Fibroblast of skin of right quadriceps (primary cell): ENCODE measurements around the gene ACD.
"Not testable (repeated sequence)": the region's sequence is repeated elsewhere in the genome, so short reads cannot be mapped to it uniquely, and the experiment has no call there.

ENCODE experiments used
- DNase-seq: peaks from one replicate; pipeline ENCODE4 v3.0.0-alpha.2; 2013

ACD gene

DNA sequence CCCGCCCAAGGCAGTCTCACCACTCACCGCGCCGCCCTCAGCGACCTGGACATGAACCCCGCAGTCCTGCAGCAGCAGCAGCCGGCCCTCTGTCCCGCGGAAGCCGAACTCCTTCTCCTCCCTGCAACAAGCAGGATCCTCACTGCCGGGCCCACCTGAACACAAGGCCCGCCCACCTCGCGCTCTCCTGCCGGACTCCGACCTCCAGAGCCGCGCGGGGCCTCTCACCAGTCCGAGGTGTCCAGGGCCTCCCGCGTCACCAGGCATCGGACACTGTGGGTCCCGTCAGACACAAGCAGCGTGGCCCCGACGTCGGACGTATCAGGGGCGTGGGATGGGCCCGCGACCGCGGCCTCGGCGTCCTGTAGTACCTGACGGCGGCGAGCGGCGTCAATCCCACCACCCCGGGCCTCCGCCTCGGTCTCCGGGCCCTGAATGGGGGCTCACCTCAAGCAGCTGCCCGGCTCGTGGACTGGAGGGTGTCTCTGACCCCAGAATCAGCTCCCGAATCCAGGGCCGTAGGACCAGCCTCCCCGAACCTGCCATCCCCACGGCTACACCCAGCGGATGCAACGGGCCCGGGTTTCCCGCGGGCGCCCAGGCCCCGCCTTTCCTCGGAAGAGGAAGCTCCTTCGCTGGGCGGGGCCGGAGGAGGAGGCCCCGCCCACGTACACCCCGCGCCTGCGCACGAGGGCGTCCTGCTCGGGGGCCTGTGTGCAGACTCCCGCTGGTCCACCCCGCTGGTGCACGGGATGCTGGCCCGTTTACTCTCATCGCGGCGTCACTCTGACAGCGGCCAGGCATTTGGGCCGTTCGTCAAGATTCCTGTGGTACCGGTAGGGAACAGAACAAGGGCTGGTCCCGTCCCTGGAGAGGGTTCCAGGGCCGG is at the start of gene ACD:
Gene ACD, minus strand, starts transcription at position 586 of the 889 bp plus-strand sequence. Its CDS starts 40 bp downstream, at position 546.
- DNase-seq: peak; percentile 89

DNA sequence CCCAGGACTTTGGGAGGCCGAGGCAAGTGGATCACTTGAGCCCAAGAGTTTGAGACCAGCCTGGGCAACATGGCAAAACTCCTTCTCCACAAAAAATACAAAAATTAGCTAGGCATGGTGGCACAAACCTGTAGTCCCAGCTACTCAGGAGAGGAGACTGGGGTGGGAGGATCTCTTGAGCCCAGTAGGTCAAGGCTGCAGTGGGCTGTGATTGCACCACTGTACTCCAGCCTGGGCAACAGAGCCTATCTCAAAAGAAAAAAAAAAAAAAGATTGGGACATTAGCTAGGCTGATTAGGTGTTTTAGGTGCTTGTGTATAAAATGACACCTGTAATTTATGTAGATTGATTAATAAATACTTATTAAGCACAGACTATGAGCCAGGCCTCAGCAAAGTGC is 49.0 kb upstream of the ACD start:
- DNase-seq: no peak

- DNase-seq: no peak
Observed at GRCh38 chr16:67708368-67708771, 48.3 kb upstream of the ACD start.

GRCh38 chr16:67707790-67708189 is 47.7 kb upstream of the ACD start:
- DNase-seq: no peak

DNA sequence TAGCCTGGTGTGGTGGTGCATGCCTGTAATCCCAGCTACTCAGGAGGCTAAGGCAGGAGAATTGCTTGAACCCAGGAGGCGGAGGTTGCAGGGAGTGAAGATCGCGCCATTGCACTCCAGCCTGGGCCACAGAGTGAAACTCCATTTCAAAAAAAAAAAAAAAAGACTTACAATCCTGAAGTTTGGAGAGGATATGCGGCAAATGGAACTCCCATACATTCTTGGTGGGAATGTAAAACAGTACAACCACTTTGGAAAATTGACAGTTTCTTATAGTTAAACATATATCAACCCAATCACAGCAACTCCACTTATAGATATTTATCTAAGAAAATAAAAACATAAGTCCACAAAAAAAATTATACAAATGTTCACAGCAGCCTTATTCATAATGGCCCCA is 47.1 kb upstream of the ACD start:
- no peak for DNase-seq

- DNase-seq: no peak
Observed at GRCh38 chr16:67704110-67704509, 44.0 kb upstream of the ACD start.

DNA sequence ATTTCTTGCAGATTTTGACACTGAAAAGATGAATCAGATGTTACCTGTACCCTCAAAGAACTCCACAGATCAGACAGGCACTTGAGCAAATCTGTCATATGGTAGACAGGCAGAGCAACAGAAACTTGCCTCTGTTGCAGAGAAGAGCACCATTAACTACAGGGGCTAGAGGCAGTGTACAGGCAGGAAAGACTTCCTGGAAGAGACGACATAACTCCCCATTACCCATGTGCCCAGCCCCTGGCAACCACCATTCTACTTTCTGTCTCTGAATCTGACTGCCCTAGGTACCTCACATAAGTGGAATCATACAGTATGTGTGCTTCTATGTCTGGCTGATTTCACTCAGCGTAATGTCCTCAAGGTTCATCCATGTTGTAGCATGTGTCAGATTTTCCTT is 43.6 kb upstream of the ACD start:
- no peak for DNase-seq

DNA sequence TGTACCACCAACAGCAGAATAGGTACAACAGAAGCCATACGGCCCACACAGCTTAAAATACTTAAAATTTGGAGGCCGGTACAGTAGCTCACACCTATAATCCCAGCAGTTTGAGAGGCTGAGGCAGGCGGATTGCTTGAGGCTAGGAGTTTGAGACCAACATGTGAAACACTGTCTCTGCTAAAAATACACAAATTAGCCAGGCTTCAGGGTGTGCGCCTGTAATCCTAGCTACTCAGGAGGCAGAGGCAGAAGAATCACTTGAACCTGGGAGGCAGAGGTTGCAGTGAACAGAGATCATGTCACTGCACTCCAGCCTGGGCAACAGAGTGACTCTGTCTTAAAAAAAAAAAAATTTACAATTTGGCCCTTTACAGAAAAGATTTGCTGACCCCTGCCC is 42.1 kb upstream of the ACD start:
- no peak for DNase-seq

GRCh38 chr16:67701420-67701819 is 41.4 kb upstream of the ACD start:
- DNase-seq: no peak

DNA sequence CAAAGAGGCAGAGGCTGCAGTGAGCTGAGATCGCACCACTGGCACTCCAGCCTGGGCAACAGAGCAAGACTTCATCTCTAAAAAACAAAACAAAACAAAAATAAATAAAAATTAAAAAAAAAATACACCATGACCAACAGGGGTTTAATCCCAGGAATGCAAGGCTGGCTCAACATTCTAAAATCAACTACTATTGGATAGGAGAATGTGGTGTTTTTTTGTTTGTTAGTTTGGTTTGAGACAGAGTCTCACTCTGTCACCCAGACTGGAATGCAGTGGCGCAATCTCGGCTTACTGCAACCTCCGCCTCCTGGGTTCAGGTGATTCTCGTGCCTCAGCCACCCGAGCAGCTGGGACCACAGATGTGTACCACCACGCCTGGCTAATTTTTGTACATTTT is 39.2 kb upstream of the ACD start:
- no peak for DNase-seq

GRCh38 chr16:67697422-67698185 is 37.5 kb upstream of the ACD start:
- no peak for DNase-seq

DNA sequence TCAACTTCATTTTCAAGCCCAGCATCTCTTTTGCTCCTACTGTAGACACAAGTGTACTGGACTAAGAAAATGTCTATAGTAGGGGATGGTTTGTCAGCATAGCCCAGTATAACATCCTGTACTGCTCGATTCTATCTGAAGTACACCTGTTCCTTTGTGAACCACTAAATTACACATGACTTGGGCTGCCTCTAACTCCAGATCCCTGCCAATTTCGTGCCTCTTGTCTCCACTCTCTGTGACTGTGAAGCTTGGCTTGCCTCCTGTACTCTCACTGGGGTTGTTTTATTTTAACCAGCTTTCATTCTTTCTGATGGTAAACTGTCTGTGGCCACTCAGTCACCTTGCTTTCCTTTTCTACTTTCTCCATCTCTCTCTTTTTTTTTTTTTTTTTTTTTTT is 34.6 kb upstream of the ACD start:
- no peak for DNase-seq

DNA sequence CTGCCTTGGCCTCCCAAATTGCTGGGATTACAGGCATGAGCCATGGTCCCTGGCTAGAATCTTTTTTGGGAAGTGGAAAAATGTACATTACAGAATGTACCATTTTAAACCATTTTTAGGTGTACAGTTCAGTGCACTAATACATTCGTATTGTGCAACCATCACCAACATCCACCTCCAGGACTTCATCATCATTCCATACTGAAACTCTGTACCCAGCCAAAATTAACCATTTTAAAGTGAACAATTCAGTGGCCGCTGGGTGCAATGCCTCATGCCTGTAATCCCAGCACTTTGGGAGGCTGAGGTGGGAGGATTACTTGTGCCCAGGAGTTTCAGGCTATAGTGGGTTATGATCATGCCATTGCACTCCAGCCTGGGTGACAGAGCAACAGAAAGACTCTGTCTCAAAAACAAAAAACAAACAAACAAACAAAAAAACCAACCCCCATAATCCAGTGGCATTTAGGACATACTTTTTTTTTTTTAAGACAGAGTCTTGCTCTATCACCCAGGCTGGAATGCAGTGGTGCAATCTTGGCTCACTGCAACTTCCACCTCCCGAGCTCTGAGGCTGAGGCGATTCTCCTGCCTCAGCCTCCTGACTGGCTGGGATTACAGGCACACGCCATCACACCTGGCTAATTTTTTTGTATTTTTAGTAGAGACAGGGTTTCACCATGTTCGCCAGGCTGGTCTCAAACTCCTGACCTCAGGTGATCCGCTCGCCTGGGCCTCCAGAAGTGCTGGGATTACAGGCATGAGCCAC is 33.6 kb upstream of the ACD start:
- not testable (repeated sequence) for DNase-seq

- no peak for DNase-seq
Observed at GRCh38 chr16:67685388-67686112, 25.5 kb upstream of the ACD start.

- DNase-seq: no peak
Observed at GRCh38 chr16:67683767-67684166, 23.7 kb upstream of the ACD start.

- no peak for DNase-seq
Observed at GRCh38 chr16:67679935-67680897, 20.2 kb upstream of the ACD start.

DNA sequence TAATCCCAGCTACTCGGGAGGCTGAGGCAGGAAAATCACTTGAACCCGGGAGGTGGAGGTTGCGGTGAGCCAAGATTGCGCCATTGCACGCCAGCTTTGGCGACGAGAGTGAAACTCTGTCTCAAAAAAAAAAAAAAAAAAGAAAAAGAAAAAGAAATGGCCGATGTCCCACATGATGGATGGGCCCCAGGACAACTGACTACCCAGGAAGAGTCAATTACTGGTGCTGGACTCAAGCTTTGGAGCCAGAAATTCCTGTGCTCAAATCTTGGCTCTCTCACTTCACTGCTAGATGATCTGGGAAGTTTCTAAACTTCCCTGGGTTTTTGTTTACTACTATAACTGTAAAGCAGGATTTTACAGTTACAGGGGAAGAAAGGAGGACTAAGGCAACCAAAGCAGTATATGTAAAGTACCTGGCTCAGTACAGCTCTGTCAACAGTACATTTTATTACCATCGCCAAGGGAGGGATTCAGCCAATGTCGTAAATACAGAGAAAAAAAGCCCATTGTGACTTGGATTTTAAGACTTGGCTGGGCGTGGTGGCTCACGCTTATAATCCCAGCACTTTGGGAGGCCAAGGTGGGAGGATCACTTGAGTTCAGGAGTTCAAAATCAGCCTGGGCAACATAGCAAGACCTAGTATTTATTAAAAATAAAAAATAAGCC is 18.4 kb upstream of the ACD start:
- DNase-seq: no peak

DNA sequence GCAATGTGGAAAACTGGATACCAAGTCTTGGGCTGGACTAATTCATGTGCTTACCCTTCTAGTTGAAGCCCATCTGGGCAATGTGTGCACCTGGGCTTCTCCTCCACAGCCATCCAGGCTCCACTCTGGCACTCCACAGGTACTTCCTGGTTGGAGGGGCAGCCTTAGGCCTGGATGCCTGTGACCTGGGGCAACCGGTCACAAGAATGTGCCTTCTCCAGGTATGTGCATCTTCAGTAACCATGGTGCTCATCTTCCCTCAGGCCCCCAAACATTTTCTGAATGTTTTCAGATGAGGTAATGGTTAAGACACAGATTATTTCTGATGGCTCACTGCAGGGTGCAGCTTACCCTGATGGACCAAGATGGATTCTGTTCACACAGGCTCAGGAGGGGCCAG is 17.7 kb upstream of the ACD start:
- no peak for DNase-seq

DNA sequence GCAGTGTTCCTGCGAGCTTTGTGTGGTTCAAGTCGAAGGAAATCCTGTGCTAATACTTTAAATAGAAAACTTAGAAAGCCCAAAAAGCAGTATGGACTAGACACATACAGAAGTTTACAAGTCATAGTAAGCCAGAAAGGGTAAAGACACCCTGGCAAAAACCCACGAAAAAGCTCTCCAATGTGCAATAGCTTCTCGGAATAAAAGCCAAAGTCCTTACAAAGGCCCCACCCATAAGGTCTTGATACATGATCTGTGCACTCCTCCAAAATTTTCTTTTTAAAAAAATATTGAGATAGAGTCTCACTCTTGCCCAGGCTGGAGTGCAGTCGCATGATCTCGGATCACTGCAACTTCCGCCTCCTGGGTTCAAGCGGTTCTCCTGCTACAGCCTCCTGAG is 16.9 kb upstream of the ACD start:
- no peak for DNase-seq

DNA sequence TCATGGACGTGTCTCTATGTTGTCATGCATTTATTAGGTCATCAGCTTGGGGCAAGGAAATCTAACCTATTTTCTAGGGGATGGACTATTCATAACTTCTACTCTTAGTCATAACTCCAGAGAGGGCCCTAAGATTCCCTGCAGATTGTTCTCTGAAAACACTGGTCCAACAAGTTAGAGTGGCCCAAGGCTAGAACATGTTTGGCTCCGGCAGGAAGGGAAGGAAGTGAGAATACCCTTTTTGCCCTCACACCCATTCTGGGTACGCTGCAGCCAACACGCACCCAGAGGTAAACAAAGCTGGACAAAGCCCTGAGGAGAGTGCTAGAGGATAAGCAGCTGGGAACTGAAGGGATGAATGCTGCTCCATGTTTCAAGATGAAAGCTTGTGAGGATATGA is 16.5 kb upstream of the ACD start:
- DNase-seq: no peak

GRCh38 chr16:67675999-67676398 is 15.9 kb upstream of the ACD start:
- no peak for DNase-seq
